Endothelial cell of hepatic sinusoid (primary cell): ENCODE results near the gene MVB12B.

ENCODE experiments used
- in situ Hi-C: cut with HindIII; loops from 2 replicates; pipeline ENCODE4 v1.10.0; 2017; ENCODE audit warnings: low sequenced_read_pairs

MVB12B gene

GRCh38 chr9:126302730-126303129 is 23.9 kb upstream of the MVB12B start:
- in situ Hi-C loops: no loop called here

- in situ Hi-C loops: no loop called here
Observed at GRCh38 chr9:126303488-126303887, 23.1 kb upstream of the MVB12B start.

- in situ Hi-C loops: no loop called here
Observed at GRCh38 chr9:126304207-126304970, 22.2 kb upstream of the MVB12B start.

GRCh38 chr9:126304971-126305320 is 21.7 kb upstream of the MVB12B start:
- in situ Hi-C loops: no loop called here

GRCh38 chr9:126306071-126306647 is 20.5 kb upstream of the MVB12B start:
- in situ Hi-C loops: no loop called here

- in situ Hi-C loops: no loop called here
Observed at GRCh38 chr9:126307322-126308061, 19.1 kb upstream of the MVB12B start.

- in situ Hi-C loops: no loop called here
Observed at GRCh38 chr9:126309427-126310189, 17.0 kb upstream of the MVB12B start.

GRCh38 chr9:126312584-126313551 is 13.8 kb upstream of the MVB12B start:
- in situ Hi-C loops: no loop called here

- in situ Hi-C loops: no loop called here
Observed at GRCh38 chr9:126316085-126316655, 10.5 kb upstream of the MVB12B start.

GRCh38 chr9:126317513-126317912 is 9.1 kb upstream of the MVB12B start:
- in situ Hi-C loops: no loop called here

GRCh38 chr9:126318858-126319257 is 7.8 kb upstream of the MVB12B start:
- in situ Hi-C loops: no loop called here

- in situ Hi-C loops: no loop called here
Observed at GRCh38 chr9:126319671-126320070, 7.0 kb upstream of the MVB12B start.

GRCh38 chr9:126320158-126320922 is 6.3 kb upstream of the MVB12B start:
- in situ Hi-C loops: no loop called here

GRCh38 chr9:126321742-126322141 is 4.9 kb upstream of the MVB12B start:
- in situ Hi-C loops: no loop called here

GRCh38 chr9:126325821-126326220 is 808 bp upstream of the MVB12B start:
- in situ Hi-C loops: no loop called here

- in situ Hi-C loops: no loop called here
Observed at GRCh38 chr9:126327006-126327713, 531 bp downstream of the MVB12B start.

- in situ Hi-C loops: no loop called here
Observed at GRCh38 chr9:126327714-126328185, 1.1 kb downstream of the MVB12B start.

- in situ Hi-C loops: no loop called here
Observed at GRCh38 chr9:126328407-126328806, 1.8 kb downstream of the MVB12B start.
